SU-DHL-6 (cell line): ENCODE data around the gene VMO1.

Source experiments
- H2AFZ ChIP-seq: fragments of 200-600 bp; sonication (generic); 2 replicates; pipeline ENCODE4 v1.6.1; 2014; ENCODE audit warnings: low read depth, mild to moderate bottlenecking, moderate library complexity, mixed read lengths, antibody characterized with exemption, low read length; ENCODE audit not compliant: severe bottlenecking
- H3F3A ChIP-seq: fragments of 200-600 bp; shearing (Covaris generic); 2 replicates; pipeline ENCODE4 v1.6.0; 2016; ENCODE audit warnings: antibody characterized with exemption, mild to moderate bottlenecking; ENCODE audit not compliant: insufficient read depth
- H3K27ac ChIP-seq: fragments of 200-600 bp; sonication (generic); 2 replicates; pipeline ENCODE4 v1.5.1; 2016; ENCODE audit warnings: low read depth, mild to moderate bottlenecking, low read length, moderate library complexity, mixed read lengths
- H3K27me3 ChIP-seq: fragments of 200-600 bp; sonication (generic), shearing (Covaris generic); 2 replicates; pipeline ENCODE4 v1.6.0; 2014; ENCODE audit warnings: mild to moderate bottlenecking, low read length
- H3K36me3 ChIP-seq: fragments of 200-600 bp; sonication (generic); 2 replicates; pipeline ENCODE4 v1.6.1; 2014; ENCODE audit warnings: mild to moderate bottlenecking, low read length, mixed read lengths
- H3K4me2 ChIP-seq: fragments of 300-600, 200-600 bp; shearing (Covaris generic), sonication (generic); 2 replicates; pipeline ENCODE4 v1.6.0; 2014; ENCODE audit warnings: low read length, low read depth, mild to moderate bottlenecking; ENCODE audit not compliant: poor library complexity, severe bottlenecking
- H3K4me3 ChIP-seq: fragments of 200-600 bp; sonication (generic); 2 replicates; pipeline ENCODE4 v1.5.1; 2014; ENCODE audit warnings: antibody characterized with exemption, low read length, mild to moderate bottlenecking, mixed read lengths; ENCODE audit not compliant: insufficient read depth, poor library complexity, severe bottlenecking
- H3K79me2 ChIP-seq: fragments of 200-600 bp; sonication (generic); 2 replicates; pipeline ENCODE4 v1.6.1; 2014; ENCODE audit warnings: mild to moderate bottlenecking, low read length, moderate library complexity; ENCODE audit not compliant: insufficient read depth
- H3K9ac ChIP-seq: fragments of 200-600 bp; sonication (generic); 2 replicates; pipeline ENCODE4 v1.7.0; 2014; ENCODE audit warnings: mild to moderate bottlenecking, low read length
- H3K9me2 ChIP-seq: fragments of 200-600 bp; sonication (generic); replicated peaks from 2 replicates; pipeline ENCODE4 v1.6.1; 2014; ENCODE audit warnings: low read length; ENCODE audit not compliant: insufficient read depth
- H3K9me3 ChIP-seq: fragments of 200-600 bp; sonication (generic); 2 replicates; pipeline ENCODE4 v1.6.1; 2014; ENCODE audit warnings: low read length, mixed read lengths; ENCODE audit not compliant: insufficient read depth
- H4K20me1 ChIP-seq: fragments of 200-600 bp; sonication (generic); 2 replicates; pipeline ENCODE4 v1.6.1; 2014; ENCODE audit warnings: low read depth, mild to moderate bottlenecking, antibody characterized with exemption, low read length, moderate library complexity, mixed read lengths
- EZH2phosphoT487 ChIP-seq: fragments of 200-600 bp; sonication (generic), shearing (Covaris generic); conservative IDR thresholded peaks from 2 replicates; pipeline ENCODE4 v1.6.1; 2018; ENCODE audit warnings: mild to moderate bottlenecking, antibody characterized with exemption, low read length, moderate library complexity, mixed read lengths
- TF ChIP-seq, protein P1 (sequence below): fragments of 200-600 bp; sonication (generic); IDR thresholded peaks from one replicate; pipeline ENCODE4 v1.5.1; 2017; ENCODE audit warnings: antibody characterized with exemption, mild to moderate bottlenecking, low read length, moderate library complexity; ENCODE audit not compliant: insufficient read depth, poor library complexity, severe bottlenecking

VMO1 gene

GRCh38 chr17:4777969-4778760 lies 8.0 kb downstream of the VMO1 start:
- no peaks in the 10 kb centered on the region for H3K79me2 ChIP-seq
- TF ChIP-seq, protein P1, sequence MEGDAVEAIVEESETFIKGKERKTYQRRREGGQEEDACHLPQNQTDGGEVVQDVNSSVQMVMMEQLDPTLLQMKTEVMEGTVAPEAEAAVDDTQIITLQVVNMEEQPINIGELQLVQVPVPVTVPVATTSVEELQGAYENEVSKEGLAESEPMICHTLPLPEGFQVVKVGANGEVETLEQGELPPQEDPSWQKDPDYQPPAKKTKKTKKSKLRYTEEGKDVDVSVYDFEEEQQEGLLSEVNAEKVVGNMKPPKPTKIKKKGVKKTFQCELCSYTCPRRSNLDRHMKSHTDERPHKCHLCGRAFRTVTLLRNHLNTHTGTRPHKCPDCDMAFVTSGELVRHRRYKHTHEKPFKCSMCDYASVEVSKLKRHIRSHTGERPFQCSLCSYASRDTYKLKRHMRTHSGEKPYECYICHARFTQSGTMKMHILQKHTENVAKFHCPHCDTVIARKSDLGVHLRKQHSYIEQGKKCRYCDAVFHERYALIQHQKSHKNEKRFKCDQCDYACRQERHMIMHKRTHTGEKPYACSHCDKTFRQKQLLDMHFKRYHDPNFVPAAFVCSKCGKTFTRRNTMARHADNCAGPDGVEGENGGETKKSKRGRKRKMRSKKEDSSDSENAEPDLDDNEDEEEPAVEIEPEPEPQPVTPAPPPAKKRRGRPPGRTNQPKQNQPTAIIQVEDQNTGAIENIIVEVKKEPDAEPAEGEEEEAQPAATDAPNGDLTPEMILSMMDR = no peak
- TF ChIP-seq EZH2phosphoT487 = no peak
- no peak overlapping the region for H3K9ac ChIP-seq
- H3K4me2 ChIP-seq = no peak overlapping the region
- no peaks in the 10 kb centered on the region for H3K9me3 ChIP-seq
- no peaks in the 10 kb centered on the region for H3F3A ChIP-seq
- no peaks in the 10 kb centered on the region for H3K9me2 ChIP-seq
- H3K36me3 ChIP-seq = no peaks in the 10 kb centered on the region
- no peak overlapping the region for H3K4me3 ChIP-seq
- H2AFZ ChIP-seq = no peak overlapping the region
- no peak overlapping the region for H3K27ac ChIP-seq
- H4K20me1 ChIP-seq = no peaks in the 10 kb centered on the region
- H3K27me3 ChIP-seq = no peaks in the 10 kb centered on the region

GRCh38 chr17:4772235-4772613 lies 13.9 kb downstream of the VMO1 start:
- Histone ChIP-seq H3K9me3 (no peaks in the 10 kb centered on the region), H3K36me3 (no peaks in the 10 kb centered on the region), H3K4me3 (no peak overlapping the region), H3K9ac (no peak overlapping the region), H3F3A (no peaks in the 10 kb centered on the region), H3K4me2 (no peak overlapping the region), H3K27ac (no peak overlapping the region), H4K20me1 (no peaks in the 10 kb centered on the region), H3K27me3 (no peaks in the 10 kb centered on the region), H3K79me2 (no peaks in the 10 kb centered on the region), H3K9me2 (no peaks in the 10 kb centered on the region), H2AFZ (no peak overlapping the region)
- TF ChIP-seq, protein P1 = no peak
- no peak for TF ChIP-seq EZH2phosphoT487

DNA sequence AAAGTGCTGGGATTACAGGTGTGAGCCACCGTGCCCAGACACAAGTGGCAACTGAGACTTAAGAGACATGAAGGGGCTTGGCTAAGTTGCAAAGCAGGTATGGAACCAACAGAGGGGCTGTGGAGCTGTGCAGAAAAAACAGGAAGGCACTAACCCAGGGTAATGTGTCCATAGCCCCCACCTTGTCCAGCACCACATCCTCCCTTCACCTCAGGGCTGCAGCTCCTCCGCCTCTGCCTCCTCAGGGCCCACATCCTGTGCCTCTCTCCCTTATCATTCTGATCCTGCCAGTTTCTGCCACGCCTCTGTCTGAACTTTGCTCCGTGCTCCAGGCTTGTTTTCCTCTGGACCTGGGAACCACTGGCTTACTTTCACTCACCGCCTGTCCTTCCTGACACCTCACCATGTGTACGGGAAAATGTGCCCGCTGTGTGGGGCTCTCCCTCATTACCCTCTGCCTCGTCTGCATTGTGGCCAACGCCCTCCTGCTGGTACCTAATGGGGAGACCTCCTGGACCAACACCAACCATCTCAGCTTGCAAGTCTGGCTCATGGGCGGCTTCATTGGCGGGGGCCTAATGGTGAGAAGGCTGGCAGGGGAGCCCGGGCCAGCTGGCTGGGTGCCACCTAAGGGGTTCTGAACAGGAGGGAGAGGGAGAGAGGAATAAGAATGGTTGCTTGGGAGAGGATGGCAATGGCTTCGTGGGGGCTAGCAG lies 14.5 kb downstream of the VMO1 start, which contains the start of gene TM4SF5:
TM4SF5 (plus strand) TSS at position 368 of the 716 bp plus-strand sequence; CDS start at position 405, 37 bp downstream.
- no peaks in the 10 kb centered on the region for H3K27me3 ChIP-seq
- no peaks in the 10 kb centered on the region for H4K20me1 ChIP-seq
- H3K9ac ChIP-seq = no peak within 1 kb of the TSS
- no peak within 1 kb of the TSS for H3K27ac ChIP-seq
- H3K79me2 ChIP-seq = no peaks in the 10 kb centered on the region
- TF ChIP-seq EZH2phosphoT487 = no peak
- TF ChIP-seq, protein P1 = no peak
- no peaks in the 10 kb centered on the region for H3K36me3 ChIP-seq
- no peaks in the 10 kb centered on the region for H3K9me3 ChIP-seq
- H3K4me3 ChIP-seq = no peak within 1 kb of the TSS
- no peak within 1 kb of the TSS for H3K4me2 ChIP-seq
- no peaks in the 10 kb centered on the region for H3K9me2 ChIP-seq
- no peak within 1 kb of the TSS for H2AFZ ChIP-seq
- no peaks in the 10 kb centered on the region for H3F3A ChIP-seq
